Measurements from ENCODE around the gene SLC8B1.

SLC8B1 gene

GRCh38 chr12:113266106-113266895 is 68.6 kb downstream of the SLC8B1 start:
- Histone ChIP-seq H3K9me2 (ENCODE audit: low read depth, low read length) (no peaks in the 10 kb centered on the region), H3K4me1 (ENCODE audit: insufficient read depth, low read length, severe bottlenecking) (peaks cover 8% of the 10 kb centered on the region), H3K9me3 (ENCODE audit: low read length) (no peaks in the 10 kb centered on the region), H3K9ac (ENCODE audit: low read length) (no peak overlapping the region), H3K36me3 (ENCODE audit: insufficient read depth, low read length) (peaks cover 93% of the 10 kb centered on the region), H4K20me1 (ENCODE audit: insufficient read depth, low read length) (no peaks in the 10 kb centered on the region), H3K4me3 (ENCODE audit: low read depth, low read length, poor library complexity, severe bottlenecking) (no peak overlapping the region), H3K79me2 (ENCODE audit: insufficient read depth, low read length) (no peaks in the 10 kb centered on the region), H2AFZ (ENCODE audit: low read length) (no peak overlapping the region), H3K27ac (ENCODE audit: low read depth, low read length, poor library complexity, severe bottlenecking) (no peak overlapping the region), H3F3A (ENCODE audit: insufficient read depth, low read length) (no peaks in the 10 kb centered on the region), H3K27me3 (ENCODE audit: insufficient read depth, low read length) (no peaks in the 10 kb centered on the region), H3K4me2 (ENCODE audit: low read length) (no peak overlapping the region)
- TF ChIP-seq EZH2 (IDR thresholded peaks at IDR 0.05; ENCODE audit: borderline replicate concordance, low read length) (no peak), CTCF (IDR thresholded peaks at IDR 0.05; ENCODE audit: low read length) (no peak)

GRCh38 chr12:113263431-113263963 is 71.4 kb downstream of the SLC8B1 start:
- TF ChIP-seq EZH2 (IDR thresholded peaks at IDR 0.05; ENCODE audit: borderline replicate concordance, low read length), result no peak
- no peak for TF ChIP-seq CTCF (IDR thresholded peaks at IDR 0.05; ENCODE audit: low read length)
- H3K27ac ChIP-seq (ENCODE audit: low read depth, low read length, poor library complexity, severe bottlenecking), result no peak overlapping the region
- peaks cover 30% of the 10 kb centered on the region for H3K4me1 ChIP-seq (ENCODE audit: insufficient read depth, low read length, severe bottlenecking)
- no peaks in the 10 kb centered on the region for H4K20me1 ChIP-seq (ENCODE audit: insufficient read depth, low read length)
- H3K9me2 ChIP-seq (ENCODE audit: low read depth, low read length), result no peaks in the 10 kb centered on the region
- H3K4me2 ChIP-seq (ENCODE audit: low read length), result no peak overlapping the region
- peaks cover 86% of the 10 kb centered on the region for H3K36me3 ChIP-seq (ENCODE audit: insufficient read depth, low read length)
- H3K4me3 ChIP-seq (ENCODE audit: low read depth, low read length, poor library complexity, severe bottlenecking), result no peak overlapping the region
- H3K9me3 ChIP-seq (ENCODE audit: low read length), result no peaks in the 10 kb centered on the region
- H3K9ac ChIP-seq (ENCODE audit: low read length), result no peak overlapping the region
- H3F3A ChIP-seq (ENCODE audit: insufficient read depth, low read length), result no peaks in the 10 kb centered on the region
- H3K79me2 ChIP-seq (ENCODE audit: insufficient read depth, low read length), result no peaks in the 10 kb centered on the region
- no peaks in the 10 kb centered on the region for H3K27me3 ChIP-seq (ENCODE audit: insufficient read depth, low read length)
- no peak overlapping the region for H2AFZ ChIP-seq (ENCODE audit: low read length)

GRCh38 chr12:113262710-113263109 is 72.2 kb downstream of the SLC8B1 start:
- no peak overlapping the region for H3K9ac ChIP-seq (ENCODE audit: low read length)
- TF ChIP-seq CTCF (IDR thresholded peaks at IDR 0.05; ENCODE audit: low read length) (no peak), EZH2 (IDR thresholded peaks at IDR 0.05; ENCODE audit: borderline replicate concordance, low read length) (no peak)
- no peak overlapping the region for H3K27ac ChIP-seq (ENCODE audit: low read depth, low read length, poor library complexity, severe bottlenecking)
- no peaks in the 10 kb centered on the region for H3F3A ChIP-seq (ENCODE audit: insufficient read depth, low read length)
- no peaks in the 10 kb centered on the region for H3K9me2 ChIP-seq (ENCODE audit: low read depth, low read length)
- peaks cover 30% of the 10 kb centered on the region for H3K4me1 ChIP-seq (ENCODE audit: insufficient read depth, low read length, severe bottlenecking)
- H3K9me3 ChIP-seq (ENCODE audit: low read length), result no peaks in the 10 kb centered on the region
- H3K4me3 ChIP-seq (ENCODE audit: low read depth, low read length, poor library complexity, severe bottlenecking), result no peak overlapping the region
- no peak overlapping the region for H2AFZ ChIP-seq (ENCODE audit: low read length)
- peaks cover 78% of the 10 kb centered on the region for H3K36me3 ChIP-seq (ENCODE audit: insufficient read depth, low read length)
- no peak overlapping the region for H3K4me2 ChIP-seq (ENCODE audit: low read length)
- H3K27me3 ChIP-seq (ENCODE audit: insufficient read depth, low read length), result no peaks in the 10 kb centered on the region
- no peaks in the 10 kb centered on the region for H4K20me1 ChIP-seq (ENCODE audit: insufficient read depth, low read length)
- no peaks in the 10 kb centered on the region for H3K79me2 ChIP-seq (ENCODE audit: insufficient read depth, low read length)
